Dermis microvascular lymphatic vessel endothelial cell (primary cell): ENCODE data around the gene CERK. TPM values are rescaled to one million over a fixed set of nuclear protein-coding genes. Genes with fewer than 3 reads are reported as not detected.
"Not testable (repeated sequence)": the region's sequence is repeated elsewhere in the genome, so short reads cannot be mapped to it uniquely, and the experiment has no call there.

Experiments
- DNase-seq, 2 donors: peaks; one replicate each; pipeline versions ENCODE4 v3.0.0 to v3.0.0-alpha.2; 2010; ENCODE audit warnings: low read depth in 2 of 2
- total RNA-seq: library from RNA; depleted of rRNA; stranded (reverse); fragments of >200 nt; gene quantifications from 2 replicates; pipeline ENCODE4 v1.2.1, GENCODE V29; 2014

CERK gene
- total RNA-seq, 1 donor from 2014 or later, result 66.8 TPM

DNA sequence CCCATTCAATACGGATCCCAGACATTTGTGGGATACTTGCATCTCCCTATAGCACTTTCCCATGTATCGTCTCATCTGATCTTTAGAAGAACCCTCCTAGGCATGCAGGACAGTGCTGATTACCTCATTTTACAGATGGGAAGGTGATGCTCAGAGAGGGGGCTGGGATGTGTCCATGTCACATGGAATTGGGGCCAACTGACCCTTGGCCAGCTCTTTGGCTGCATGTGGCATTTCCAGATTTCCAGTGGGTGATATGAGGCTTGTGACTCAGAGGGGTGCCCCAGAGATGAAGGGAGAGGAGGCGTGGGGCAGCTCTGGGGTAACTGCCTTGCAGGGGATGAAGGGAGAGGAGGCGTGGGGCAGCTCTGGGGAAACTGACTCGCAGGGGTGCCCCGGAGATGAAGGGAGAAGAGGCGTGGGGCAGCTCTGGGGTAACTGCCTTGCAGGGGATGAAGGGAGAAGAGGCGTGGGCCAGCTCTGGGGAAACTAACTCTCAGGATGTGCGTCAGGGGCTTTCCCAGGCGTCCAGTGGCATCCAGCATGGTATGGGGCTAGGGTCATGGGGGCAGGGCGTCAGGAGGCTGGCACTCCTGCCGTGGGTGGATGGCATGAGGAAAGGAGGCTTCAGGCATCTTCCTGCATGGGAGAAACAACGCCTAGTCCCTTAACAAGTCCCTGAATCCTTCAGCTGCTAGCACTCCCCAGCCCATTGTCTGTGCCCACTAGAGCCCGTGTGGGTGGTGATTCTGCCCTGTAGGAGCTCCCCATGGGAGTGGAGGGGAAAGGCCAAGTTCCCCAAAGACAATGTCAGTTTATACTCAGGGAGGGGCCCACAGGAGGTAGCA, 11.9 kb upstream of the CERK start:
- DNase-seq, result peak in 1 of 2 donors; percentile 60

GRCh38 chr22:46748908-46749675, 11.0 kb upstream of the CERK start:
- peak in 1 of 2 donors; percentile 89 for DNase-seq

DNA sequence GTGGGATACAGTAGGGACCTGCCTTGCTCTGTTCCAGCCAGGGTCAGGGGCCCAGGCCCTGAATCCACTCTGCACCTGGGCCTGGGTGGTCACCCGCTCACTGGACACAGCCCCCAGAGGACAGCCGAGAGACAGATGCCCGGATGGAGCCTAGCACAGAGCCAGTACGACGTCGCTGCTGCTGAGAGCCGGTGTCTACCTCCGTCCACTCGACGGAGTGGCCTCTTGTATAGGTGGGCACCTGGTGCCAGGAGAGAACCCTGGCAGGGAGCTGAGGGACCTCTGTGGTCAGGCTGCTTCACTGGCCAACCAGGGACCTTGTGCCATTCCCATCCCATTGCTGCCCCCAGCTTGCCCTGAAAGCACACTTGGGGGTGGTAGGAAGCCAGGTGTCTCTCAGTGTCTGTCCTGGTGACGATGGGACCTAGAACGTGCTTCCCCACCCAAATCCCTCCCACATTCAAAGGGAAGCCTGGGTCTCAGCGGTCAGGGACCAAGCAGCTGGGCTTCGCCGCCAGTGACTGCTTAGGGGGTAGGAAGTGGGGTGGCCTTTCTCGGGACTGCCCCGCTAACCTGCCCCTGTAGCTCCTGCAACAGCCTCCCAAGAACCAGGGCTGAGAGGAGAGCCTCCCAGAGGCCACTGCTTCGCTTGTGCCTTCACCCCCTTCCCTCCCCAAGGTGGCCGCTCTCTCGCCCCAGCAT, 10.3 kb upstream of the CERK start:
- no peak for DNase-seq

GRCh38 chr22:46747646-46748045, 9.6 kb upstream of the CERK start:
- DNase-seq, result no peak

DNA sequence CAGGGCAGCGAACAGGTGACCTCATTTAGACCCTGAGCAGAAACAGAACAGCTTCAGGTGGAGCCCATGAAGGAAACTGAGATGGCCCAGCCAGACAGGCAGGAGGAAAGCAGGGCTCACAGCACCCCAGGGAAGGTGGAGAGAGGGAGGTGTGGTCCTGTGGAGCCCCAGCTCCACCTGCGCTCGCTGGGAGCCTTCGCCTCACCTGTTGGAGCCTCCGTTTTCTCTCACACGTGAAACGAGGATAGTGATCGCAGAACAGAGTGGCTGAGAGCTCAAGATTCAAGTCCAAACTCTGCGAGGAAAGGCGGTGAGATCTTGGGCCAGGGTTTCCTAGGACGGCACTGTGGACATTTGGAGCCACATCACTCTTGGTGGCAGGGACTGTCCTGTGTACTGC, 8.6 kb upstream of the CERK start:
- no peak for DNase-seq

- no peak for DNase-seq
Observed at GRCh38 chr22:46746192-46746591, 8.1 kb upstream of the CERK start.

DNA sequence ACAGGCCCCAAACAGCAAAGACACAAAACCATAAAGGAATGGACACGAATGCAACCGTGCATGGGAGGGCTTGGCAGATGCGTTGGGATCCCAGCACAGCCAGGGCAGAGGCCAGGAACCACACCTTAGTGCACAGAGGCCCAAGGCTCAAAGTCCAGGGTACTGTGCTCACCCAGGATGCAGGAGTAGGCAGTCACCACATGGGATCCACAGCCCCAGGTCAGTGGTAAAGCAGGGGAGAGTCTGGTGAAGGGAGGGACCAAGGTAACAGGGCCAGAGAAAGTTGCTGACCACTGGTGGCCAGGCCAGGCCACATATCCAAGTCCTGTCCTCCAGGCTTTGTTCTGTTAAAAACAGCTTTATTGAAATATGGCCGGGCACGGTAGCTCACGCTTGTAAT, 6.5 kb upstream of the CERK start:
- no peak for DNase-seq

GRCh38 chr22:46742576-46743221, 4.6 kb upstream of the CERK start:
- DNase-seq, result no peak

DNA sequence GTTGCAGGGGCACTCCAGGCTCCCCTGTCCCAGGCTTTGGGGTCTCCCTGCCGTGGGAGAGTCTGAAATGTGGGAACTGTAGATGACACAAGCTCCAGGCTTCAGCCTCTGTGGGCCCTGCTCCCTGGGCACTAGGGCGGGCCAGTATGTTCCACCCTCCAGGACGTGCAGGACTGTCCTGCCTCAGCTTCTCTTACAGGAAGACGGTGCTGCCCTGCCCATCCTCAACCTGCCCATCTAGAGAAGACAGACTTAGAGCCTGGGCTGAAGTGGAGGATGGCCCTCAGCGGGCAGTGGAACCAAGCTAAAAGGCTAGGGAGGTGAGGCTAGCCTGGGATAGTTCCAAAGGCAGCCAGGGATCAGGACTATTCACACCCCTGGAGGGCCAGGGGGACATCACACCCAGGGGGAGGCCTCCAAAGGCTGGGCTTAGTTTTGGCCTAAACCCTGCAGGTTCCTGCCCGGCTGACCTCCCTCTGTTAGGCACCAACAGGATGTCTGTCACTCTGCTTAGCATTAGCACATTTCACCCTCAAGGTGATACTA, 4.0 kb upstream of the CERK start:
- DNase-seq, result no peak

DNA sequence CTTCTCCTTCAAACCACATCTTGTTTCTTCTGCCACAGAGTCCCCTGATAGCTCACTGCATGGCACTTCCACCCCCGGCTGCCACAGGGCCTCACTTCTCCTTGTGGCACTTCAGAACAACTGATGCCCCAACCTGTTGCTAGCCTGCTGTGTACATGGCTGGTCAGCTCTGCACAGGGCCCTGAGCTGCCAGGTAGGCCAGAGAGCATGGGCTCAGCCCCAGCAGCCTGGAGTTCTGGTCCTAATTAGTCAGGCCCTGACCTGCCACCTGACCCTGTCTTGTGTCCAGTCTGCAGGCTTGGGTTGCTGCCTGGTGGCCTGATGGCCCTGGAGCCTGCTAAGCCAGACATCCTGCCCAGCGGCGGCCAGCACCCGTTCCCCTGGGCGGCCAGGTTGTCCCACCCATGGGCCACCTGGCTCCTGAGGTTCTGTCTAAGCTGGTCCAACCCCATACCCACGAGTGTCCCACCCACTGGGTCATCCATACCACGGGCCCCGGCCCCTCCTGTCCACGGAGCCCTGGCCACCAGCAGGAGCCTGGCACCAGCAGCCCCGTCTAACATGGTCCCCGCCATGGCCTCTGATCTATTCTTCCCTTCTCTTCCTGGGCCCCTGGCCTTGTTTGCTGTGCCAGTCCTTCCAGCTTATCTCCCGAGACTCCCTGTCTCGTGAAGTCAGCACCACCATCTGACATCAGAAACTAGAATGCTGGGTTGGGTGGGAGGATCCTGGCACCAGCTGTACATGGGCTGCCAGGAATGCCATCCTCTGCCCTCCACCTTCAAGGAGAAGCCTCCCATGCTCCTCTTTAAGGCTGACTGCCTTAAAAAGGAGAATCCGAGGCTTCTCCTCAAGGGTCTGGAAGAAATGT, 3.1 kb upstream of the CERK start:
- no peak for DNase-seq

DNA sequence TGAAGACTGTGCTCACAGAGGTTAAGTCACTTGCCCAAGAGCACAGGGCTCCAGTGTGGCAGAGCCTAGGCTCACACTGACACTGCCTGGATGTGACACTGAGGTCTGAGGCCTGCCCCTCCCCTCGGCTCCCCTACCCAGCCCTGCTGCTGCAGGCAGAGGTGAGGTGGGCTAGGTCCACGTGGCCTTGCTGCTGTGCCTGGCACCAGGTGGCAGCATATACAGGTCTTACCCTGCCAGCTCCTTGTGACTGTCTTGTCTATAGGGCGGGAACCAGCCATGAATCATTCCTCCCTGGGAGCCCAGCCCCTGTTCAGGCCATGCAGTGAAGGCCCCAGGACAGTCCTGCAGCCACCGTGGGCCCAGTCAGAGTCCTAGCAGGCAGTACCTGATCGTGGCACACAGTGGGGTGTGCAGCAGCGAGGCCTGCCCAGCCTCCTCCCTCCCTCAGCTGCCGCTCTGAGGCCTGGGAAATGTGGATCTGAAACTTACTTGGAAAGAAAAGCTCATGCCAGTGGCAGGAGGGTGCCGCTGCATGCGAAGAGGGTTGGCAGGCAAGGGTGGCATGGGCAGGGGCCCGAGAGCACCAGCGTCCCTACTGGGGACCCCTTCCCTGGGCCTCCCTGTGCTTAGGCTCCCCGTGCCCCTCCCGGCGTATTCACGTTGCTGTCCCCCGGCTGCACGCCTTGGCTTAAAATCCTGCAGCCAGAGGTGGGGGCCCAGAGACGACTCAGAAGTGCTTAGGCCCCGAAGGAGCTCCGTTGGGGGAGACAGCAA, 1.2 kb upstream of the CERK start:
- no peak for DNase-seq

- DNase-seq, result peak in 1 of 2 donors; percentile 37
Observed at GRCh38 chr22:46738647-46739093, 618 bp upstream of the CERK start.

DNA sequence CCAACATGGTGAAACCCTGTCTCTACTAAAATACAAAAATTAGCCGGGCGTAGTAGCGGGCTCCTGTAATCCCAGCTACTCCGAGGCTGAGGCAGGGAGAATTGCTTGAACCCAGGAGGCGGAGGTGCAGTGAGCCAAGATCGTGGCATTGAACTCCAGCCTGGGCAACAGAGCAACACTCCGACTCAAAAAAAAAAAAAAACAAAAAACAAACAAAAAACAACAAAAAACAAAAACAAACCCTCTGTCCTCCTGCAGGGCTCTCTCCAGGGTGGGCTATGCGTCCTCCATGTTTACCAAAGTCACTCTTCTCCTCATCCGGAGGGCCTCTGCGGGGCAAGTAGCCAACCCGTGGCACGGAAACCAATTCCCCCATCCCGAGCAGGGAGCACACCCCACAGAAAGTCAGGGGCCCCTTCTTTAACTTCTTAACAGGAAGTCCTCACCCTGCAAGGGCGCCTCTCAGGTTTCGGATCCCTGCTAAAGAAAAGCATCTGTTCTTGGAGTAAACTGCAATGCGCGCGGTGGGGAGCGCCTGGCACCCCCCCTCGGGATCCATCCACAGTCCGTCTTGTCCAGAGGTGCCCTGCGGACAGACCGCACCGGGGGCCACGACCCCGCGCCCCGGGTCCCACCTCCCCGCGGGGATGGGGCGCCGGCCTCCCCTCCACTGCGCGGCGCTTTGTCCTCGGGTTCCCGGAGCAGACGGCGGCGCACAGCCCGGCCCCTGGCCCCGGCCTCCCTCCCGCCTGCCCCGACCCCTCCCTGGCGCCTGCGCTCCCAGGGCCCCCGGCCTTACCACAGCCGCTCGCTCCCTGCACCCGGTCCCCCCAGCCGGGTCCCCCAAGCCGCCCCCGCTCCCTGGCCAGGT, 712 bp downstream of the CERK start:
- DNase-seq, result peak in 1 of 2 donors; percentile 48

DNA sequence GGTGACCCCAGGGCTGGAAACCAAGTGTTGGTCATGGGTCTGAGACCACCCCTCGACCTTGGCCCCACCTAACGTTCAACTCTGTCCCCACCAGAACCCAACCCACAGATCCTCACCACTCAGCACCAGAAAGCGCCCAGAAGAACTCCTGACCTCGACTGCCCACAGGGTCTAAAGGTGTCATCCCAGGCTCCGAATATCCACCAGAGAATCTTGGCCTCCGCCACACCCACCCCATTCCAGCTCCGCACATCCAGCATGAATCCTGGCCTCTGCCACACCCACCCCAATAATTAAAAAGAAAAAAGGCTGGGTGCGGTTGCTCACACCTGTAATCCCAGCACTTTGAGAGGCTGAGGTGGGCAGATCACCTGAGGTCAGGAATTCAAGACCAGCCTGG, 1.3 kb downstream of the CERK start:
- DNase-seq, result no peak

GRCh38 chr22:46735747-46736608, 2.1 kb downstream of the CERK start:
- peak in 1 of 2 donors; percentile 86 for DNase-seq

DNA sequence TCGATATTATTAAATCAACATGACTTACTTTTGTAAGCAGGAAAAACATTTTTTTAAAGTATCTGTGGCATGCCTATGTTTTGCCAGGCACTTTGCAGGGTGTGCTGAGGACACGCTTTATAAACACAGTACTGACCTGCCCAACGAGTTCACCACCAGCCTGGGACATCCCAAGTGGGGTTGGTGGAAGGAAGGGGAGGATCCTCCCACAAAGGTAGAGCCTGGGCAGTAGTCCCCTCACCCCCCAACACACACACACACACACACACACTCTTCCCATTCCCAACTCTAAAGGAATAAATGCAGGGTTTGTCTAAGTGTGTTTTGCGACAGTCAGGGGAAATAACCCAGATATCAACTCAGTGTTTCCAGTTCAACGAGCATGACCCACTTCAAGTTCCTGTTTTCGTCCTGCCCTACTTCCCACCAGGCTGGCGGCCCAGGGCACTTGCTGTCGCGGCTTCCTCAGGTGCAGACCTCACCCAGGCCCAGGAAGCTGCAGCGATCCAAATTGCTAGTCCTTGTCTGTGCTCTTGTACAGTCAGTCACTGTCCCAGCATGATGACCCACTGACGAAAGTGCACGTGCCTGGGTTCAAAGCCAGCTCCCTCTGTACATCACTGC, 3.1 kb downstream of the CERK start:
- DNase-seq, result peak; percentile 78 to 80

DNA sequence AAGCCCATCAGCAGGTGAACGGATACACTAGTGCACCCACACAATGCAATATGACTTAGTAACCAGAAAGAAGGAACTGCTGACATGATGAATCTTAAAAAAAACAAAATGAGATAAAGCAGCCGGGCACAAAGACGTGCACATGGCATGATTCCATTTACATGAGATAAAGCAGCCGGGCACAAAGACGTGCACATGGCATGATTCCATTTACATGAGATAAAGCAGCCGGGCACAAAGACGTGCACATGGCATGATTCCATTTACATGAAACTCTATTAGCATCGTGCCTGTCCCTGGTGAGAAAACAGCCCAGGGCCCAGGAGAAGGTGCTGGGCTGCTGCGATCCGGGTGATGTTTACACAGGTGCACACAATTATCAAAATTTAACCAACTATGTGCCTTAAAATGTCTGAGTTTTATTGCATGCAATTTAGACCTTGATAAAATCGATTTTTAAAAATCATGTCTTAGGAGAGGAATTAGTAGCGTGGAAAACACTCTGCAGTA, 3.8 kb downstream of the CERK start:
- not testable (repeated sequence) for DNase-seq
